K562 (cell line): ENCODE results near the gene MBD1. TPM values are rescaled to one million over a fixed set of nuclear protein-coding genes. Genes with fewer than 3 reads are reported as not detected.

Experiments used
- CHD2 ChIP-seq: IDR thresholded peaks from 2 replicates; pipeline ENCODE4 v1.6.1; 2011; ENCODE audit warnings: low read depth, low read length
- CXXC5 ChIP-seq: fragments of 250-450 bp; sonication (Bioruptor Pico); IDR thresholded peaks from 2 replicates; pipeline ENCODE4 v1.8.0; 2022; ENCODE audit warnings: inconsistent platforms, mild to moderate bottlenecking, moderate library complexity
- GTF2A2 ChIP-seq: IDR thresholded peaks from 2 replicates; pipeline ENCODE4 v1.6.1; 2016; ENCODE audit warnings: mild to moderate bottlenecking, missing genetic modification characterization, missing compliant biosample characterization
- L3MBTL2 ChIP-seq: fragments of 450-650 bp; IDR thresholded peaks from 2 replicates; pipeline ENCODE4 v1.6.1; 2016; ENCODE audit warnings: mild to moderate bottlenecking, moderate library complexity
- MEF2A ChIP-seq: IDR thresholded peaks from 2 replicates; pipeline ENCODE4 v1.6.1; 2011; ENCODE audit warnings: low read depth, mild to moderate bottlenecking, low read length, moderate library complexity; ENCODE audit not compliant: control insufficient read depth
- SP1 ChIP-seq: sonication (generic); formaldehyde crosslinking; IDR thresholded peaks from 2 replicates; pipeline ENCODE4 v1.8.1; 2022; ENCODE audit warnings: mild to moderate bottlenecking, missing genetic modification reagents
- SP2 ChIP-seq: IDR thresholded peaks from 2 replicates; pipeline ENCODE4 v1.6.1; 2011; ENCODE audit warnings: mild to moderate bottlenecking, low read depth, low read length, moderate library complexity; ENCODE audit not compliant: poor library complexity, severe bottlenecking; ENCODE audit errors: extremely low read depth
- ZNF551 ChIP-seq: fragments of 250-450 bp; sonication (Bioruptor Pico); IDR thresholded peaks from 2 replicates; pipeline ENCODE4 v1.5.0; 2021; ENCODE audit warnings: mild to moderate bottlenecking, moderate library complexity
- ZNF707 ChIP-seq: fragments of 250-450 bp; sonication (Bioruptor Pico); conservative IDR thresholded peaks from 2 replicates; pipeline ENCODE4 v1.8.0; 2022; ENCODE audit warnings: inconsistent platforms, mild to moderate bottlenecking, moderate library complexity
- polyA plus RNA-seq, 8 experiments: library from polyadenylated mRNA; depleted of rRNA in 4 of 8; stranded (reverse) in 5 of 8; unstranded in 3 of 8; fragments of >200 nt; fragmentation: Nextera tagmentation in 2 of 8; fragmentation: Illumina TruSeq in 1 of 8; extraction: Ambion mirVana in 2 of 8; extraction: Trizol in 1 of 8; gene quantifications; 2 replicates each; pipeline versions ENCODE4 v1.2.1 to v1.2.3, GENCODE V29; 2011 to 2014; ENCODE audit warnings: inconsistent platforms in 1 of 8, missing spikeins in 1 of 8
- total RNA-seq, 7 experiments: library from RNA; depleted of rRNA in 6 of 7; stranded (reverse); fragments of >200 nt in 6 of 7; fragmentation: Illumina TruSeq in 2 of 7; extraction: Trizol in 2 of 7; gene quantifications; 2 replicates each; pipeline versions ENCODE4 v1.2.1 to v1.2.3, GENCODE V29; 2011 to 2021; ENCODE audit warnings: low replicate concordance in 1 of 7
- TF ChIP-seq, protein P1 (sequence below): IDR thresholded peaks from 3 replicates; pipeline ENCODE4 v1.6.1; 2011; ENCODE audit warnings: borderline replicate concordance, mild to moderate bottlenecking, moderate library complexity; ENCODE audit not compliant: insufficient read length; ENCODE audit errors: extremely low read depth
- TF ChIP-seq, protein P2 (sequence below): sonication (generic); formaldehyde crosslinking; IDR thresholded peaks from 2 replicates; pipeline ENCODE4 v1.8.1; 2023; ENCODE audit warnings: mild to moderate bottlenecking, missing genetic modification reagents
- TF ChIP-seq, protein P3 (sequence below): fragments of 450-650 bp; formaldehyde crosslinking; IDR thresholded peaks from 2 replicates; pipeline ENCODE4 v1.4.0; 2020; ENCODE audit warnings: mild to moderate bottlenecking, mixed read lengths

The MBD1 gene
- total and polyA plus RNA-seq, 9 of the 15 experiments (the other 6 are each of a cell fraction or from before 2014, with no cell fraction given), result 3.0 to 59.7 (median 31.7) TPM

DNA sequence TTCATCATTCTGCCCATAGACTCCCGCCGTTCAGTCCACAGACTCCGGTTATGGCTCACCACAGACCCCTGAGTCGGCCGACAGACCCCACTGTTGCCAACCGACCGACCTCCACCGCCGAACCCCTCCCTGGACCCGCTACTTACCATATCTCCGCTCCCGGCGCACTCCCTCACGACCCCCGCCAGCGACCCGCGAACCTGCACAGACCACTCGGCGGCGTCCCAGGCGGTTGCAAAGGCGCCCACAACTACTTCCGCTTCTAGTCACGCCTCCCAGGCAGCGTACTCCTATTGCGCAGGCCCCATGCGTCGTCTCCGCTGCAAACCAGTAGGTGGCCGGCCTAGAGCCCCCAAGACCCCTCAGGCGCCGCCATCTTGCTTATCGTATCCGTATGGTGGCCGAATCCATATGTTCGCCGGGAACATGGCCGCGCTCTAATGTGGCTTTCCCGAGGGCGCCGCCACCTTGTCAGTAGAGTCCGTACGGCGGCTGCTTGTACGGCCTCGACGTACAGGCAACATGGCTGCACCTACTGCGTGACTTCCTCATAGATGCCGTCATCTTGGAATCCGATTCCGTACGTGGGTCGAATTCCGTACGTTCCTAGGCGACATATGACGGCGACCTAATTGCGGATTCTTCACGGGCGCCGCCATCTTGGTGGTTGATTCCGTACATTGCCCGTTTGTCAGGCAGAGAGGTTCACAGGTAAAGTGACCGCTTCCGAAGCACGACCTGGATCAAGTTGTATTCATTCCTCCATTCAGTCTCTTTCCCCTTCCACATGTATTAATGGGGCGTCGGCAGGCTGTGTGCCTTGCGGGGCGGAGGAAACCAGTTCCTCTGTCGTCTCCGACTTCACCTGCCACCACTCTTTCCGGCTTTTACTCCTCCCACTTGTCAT, 6.4 kb upstream of the MBD1 start, which contains the start of gene CXXC1 (continued):
- TF ChIP-seq, protein P1, sequence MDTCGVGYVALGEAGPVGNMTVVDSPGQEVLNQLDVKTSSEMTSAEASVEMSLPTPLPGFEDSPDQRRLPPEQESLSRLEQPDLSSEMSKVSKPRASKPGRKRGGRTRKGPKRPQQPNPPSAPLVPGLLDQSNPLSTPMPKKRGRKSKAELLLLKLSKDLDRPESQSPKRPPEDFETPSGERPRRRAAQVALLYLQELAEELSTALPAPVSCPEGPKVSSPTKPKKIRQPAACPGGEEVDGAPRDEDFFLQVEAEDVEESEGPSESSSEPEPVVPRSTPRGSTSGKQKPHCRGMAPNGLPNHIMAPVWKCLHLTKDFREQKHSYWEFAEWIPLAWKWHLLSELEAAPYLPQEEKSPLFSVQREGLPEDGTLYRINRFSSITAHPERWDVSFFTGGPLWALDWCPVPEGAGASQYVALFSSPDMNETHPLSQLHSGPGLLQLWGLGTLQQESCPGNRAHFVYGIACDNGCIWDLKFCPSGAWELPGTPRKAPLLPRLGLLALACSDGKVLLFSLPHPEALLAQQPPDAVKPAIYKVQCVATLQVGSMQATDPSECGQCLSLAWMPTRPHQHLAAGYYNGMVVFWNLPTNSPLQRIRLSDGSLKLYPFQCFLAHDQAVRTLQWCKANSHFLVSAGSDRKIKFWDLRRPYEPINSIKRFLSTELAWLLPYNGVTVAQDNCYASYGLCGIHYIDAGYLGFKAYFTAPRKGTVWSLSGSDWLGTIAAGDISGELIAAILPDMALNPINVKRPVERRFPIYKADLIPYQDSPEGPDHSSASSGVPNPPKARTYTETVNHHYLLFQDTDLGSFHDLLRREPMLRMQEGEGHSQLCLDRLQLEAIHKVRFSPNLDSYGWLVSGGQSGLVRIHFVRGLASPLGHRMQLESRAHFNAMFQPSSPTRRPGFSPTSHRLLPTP, result no peak
- TF ChIP-seq MEF2A (peak; percentile 1; the same call in 1 of the 2 replicates), SP2 (no peak), L3MBTL2 (no peak; the same call in 1 of the 2 replicates), GTF2A2 (tag) (no peak), CXXC5 (CRISPR knock-in tag) (peak; percentile 89), ZNF551 (CRISPR knock-in tag) (no peak), CHD2 (no peak), ZNF707 (CRISPR knock-in tag) (no peak), SP1 (CRISPR knock-in tag) (peak; percentile 88)
- TF ChIP-seq, protein P2, sequence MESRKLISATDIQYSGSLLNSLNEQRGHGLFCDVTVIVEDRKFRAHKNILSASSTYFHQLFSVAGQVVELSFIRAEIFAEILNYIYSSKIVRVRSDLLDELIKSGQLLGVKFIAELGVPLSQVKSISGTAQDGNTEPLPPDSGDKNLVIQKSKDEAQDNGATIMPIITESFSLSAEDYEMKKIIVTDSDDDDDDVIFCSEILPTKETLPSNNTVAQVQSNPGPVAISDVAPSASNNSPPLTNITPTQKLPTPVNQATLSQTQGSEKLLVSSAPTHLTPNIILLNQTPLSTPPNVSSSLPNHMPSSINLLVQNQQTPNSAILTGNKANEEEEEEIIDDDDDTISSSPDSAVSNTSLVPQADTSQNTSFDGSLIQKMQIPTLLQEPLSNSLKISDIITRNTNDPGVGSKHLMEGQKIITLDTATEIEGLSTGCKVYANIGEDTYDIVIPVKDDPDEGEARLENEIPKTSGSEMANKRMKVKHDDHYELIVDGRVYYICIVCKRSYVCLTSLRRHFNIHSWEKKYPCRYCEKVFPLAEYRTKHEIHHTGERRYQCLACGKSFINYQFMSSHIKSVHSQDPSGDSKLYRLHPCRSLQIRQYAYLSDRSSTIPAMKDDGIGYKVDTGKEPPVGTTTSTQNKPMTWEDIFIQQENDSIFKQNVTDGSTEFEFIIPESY (CRISPR knock-in tag), result peak; percentile 57; the same call in 1 of the 2 replicates
- TF ChIP-seq, protein P3, sequence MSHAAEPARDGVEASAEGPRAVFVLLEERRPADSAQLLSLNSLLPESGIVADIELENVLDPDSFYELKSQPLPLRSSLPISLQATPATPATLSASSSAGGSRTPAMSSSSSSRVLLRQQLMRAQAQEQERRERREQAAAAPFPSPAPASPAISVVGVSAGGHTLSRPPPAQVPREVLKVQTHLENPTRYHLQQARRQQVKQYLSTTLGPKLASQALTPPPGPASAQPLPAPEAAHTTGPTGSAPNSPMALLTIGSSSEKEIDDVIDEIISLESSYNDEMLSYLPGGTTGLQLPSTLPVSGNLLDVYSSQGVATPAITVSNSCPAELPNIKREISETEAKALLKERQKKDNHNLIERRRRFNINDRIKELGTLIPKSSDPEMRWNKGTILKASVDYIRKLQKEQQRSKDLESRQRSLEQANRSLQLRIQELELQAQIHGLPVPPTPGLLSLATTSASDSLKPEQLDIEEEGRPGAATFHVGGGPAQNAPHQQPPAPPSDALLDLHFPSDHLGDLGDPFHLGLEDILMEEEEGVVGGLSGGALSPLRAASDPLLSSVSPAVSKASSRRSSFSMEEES, result no peak
